Measurements from ENCODE around the gene CHAF1B.
"Not testable (repeated sequence)": the region's sequence is repeated elsewhere in the genome, so short reads cannot be mapped to it uniquely, and the experiment has no call there.

The CHAF1B gene

GRCh38 chr21:36388835-36389234, 3.6 kb downstream of the CHAF1B start:
- peak; percentile 33 for DNase-seq (ENCODE audit: low read depth)

DNA sequence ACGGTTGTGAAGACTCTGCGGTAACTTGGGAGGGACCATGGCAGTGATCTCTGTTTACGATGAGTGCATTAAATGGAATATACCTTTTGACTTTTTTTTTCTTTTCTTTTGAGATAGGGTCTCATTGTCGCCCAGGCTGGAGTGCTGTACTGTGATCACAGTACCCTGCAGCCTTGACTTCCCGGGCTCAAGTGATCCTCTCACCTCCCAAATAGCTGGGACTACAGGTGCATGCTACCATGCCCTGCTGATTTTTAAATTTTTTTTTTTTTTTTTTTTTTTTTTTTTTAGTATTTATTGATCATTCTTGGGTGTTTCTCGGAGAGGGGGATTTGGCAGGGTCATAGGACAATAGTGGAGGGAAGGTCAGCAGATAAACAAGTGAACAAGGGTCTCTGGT, 6.5 kb downstream of the CHAF1B start:
- not testable (repeated sequence) for DNase-seq (ENCODE audit: low read depth)

- no peak for DNase-seq (ENCODE audit: low read depth)
Measured at GRCh38 chr21:36395353-36396111, 10.3 kb downstream of the CHAF1B start.

GRCh38 chr21:36396325-36396724, 11.1 kb downstream of the CHAF1B start:
- DNase-seq (ENCODE audit: low read depth), result no peak

GRCh38 chr21:36396971-36397370, 11.8 kb downstream of the CHAF1B start:
- no peak for DNase-seq (ENCODE audit: low read depth)

DNA sequence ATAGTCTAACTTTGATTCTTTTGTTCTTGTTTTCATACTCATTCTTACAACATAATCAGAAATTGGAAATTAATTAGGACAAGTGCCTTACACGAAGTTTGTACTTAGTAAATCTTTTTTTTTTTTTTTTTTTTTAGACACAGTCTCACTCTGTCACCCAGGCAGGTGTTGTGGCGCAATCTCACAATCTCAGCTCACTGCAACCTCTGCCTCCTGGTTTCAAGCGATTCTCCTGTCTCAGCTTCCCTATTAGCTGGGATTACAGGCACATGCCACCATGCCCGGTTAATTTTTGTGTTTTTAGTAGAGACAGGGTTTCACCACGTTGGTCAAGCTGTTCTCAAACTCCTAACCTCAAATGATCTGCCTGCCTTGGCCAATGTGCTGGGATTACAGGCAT, 12.4 kb downstream of the CHAF1B start:
- DNase-seq (ENCODE audit: low read depth), result no peak

GRCh38 chr21:36399736-36400135, 14.5 kb downstream of the CHAF1B start:
- DNase-seq (ENCODE audit: low read depth), result not testable (repeated sequence)

DNA sequence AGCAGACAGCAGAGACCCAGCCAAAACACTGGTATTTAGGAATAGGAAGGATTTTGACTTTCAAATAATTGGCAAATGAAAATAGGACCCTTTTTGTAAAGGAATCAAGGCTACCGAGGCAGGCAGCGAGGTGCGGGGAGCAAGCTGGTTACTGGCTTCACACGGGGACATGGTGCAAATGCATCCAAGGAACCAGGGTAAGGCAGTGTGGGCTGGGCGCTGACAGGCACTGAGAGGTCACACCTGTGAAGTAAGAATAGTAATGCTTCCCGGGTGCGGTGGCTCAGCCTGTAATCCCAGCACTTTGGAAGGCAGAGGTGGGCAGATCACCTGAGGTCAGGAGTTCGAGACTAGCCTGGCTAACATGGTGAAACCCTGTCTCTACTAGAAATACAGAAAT, 15.5 kb downstream of the CHAF1B start:
- DNase-seq (ENCODE audit: low read depth), result no peak

DNA sequence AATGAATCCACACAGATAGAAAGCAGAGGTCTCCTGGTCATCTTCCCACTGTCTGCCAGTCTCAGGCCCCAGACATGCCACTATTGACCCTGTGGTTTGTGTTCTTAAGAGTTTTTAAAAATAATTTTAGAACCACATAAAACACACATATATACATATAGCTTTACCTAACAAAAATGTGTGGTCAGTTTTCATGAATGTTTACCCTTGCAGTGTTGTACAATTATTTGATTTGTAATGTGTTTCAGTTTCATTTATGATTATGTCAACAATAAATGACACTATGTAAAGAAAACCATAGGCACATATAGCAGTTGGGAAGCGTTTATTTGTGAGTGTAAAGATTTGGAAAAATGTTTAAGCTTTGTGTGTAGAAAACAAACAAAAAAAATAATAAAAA, 17.1 kb downstream of the CHAF1B start:
- DNase-seq (ENCODE audit: low read depth), result no peak

DNA sequence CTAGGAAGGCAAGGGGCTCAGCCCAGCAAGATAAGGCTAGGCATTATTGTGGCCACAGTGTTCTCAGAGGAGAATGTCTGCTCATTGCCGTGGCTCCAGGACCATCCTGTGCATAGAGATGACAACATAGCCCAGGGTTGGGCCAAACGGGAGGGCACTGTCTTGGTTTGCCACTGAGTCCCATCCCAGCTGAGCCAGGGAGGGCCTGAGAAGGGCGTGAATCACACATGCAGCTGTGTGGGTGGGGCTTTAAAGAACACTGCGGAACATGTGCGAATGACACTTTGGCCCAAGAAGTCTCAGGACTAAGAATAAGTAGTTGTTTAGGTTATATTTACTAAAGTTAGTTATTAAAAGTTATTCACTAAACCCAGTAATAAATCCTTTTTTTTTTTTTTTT, 18.5 kb downstream of the CHAF1B start:
- no peak for DNase-seq (ENCODE audit: low read depth)

- DNase-seq (ENCODE audit: low read depth), result no peak
Measured at GRCh38 chr21:36408568-36408967, 23.4 kb downstream of the CHAF1B start.

DNA sequence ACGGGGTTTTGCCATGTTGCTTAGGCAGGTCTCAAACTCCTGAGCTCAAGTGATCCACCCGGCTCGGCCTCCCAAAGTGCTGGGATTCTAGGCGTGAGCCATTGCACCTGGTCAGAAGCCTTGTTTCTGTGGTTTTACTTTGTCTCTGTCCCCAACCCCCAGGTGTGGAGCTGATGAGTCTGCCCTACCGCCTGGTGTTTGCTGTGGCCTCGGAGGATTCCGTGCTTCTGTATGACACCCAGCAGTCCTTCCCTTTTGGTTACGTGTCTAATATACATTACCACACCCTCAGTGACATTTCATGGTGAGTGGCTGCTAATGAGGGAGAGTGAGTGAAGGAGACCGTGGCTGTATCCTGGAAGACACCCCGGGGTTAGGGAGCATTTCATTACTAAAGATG, 26.1 kb downstream of the CHAF1B start:
- no peak for DNase-seq (ENCODE audit: low read depth)

- no peak for DNase-seq (ENCODE audit: low read depth)
Measured at GRCh38 chr21:36412916-36413315, 27.7 kb downstream of the CHAF1B start.

DNA sequence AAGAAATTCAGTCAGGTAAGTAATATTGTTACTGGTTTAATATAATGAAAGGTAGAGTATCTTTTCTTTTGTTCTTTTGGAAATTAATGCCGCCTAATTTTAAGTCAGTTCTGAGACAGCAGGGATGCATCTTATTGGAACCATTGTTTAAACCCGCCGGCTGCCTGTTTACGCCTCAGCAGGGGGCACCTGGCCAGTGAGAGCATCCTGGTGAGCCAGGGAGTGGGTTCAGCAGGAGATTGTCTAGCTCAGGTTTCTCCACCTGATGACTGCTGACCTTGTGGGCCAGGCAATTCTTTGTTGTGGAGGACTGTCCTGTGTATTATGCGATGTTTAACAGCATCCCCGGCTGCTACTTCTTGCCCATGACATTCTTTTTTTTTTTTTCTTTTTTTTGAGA, 30.2 kb downstream of the CHAF1B start:
- DNase-seq (ENCODE audit: low read depth), result no peak

GRCh38 chr21:36419241-36419640, 34.0 kb downstream of the CHAF1B start:
- DNase-seq (ENCODE audit: low read depth), result no peak

GRCh38 chr21:36419996-36420395, 34.8 kb downstream of the CHAF1B start:
- DNase-seq (ENCODE audit: low read depth), result peak; percentile 91

DNA sequence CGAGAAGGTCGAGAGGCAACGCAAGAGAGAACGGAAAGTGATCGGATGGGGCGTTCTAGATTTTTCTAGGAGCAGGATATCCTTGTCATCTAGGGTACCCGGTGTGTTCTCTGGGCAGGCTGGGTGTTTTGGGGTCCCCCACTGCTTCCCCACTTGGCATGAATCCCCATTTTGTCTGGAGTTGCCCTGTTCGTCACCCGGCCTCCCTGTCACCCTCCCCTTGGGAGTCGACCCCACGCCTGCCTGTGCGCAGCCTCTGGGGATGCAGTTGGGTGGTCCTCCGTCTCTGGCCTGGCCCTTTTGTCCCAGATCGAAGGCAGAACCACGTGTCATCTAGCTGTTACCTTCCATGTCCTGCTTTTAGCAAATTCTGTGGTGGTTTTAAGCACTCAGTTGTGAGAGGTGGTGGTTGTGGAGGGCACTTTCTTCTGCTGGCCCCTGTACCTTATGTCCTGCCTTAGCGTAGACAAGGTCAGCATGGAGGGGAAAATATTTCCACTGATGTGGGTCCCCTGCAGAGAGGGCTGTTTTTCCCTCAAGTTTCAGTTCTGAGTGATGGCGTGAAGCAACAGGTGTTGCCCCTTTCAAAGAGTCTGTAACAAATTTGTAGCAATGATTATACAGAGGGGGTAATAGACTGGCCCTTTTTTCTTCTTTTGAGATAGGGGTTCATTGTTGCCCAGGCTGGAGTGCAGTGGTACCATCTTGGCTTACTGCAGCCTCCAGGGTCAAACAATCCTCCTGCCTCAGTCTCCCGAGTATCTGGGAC, 35.6 kb downstream of the CHAF1B start:
- no peak for DNase-seq (ENCODE audit: low read depth)

DNA sequence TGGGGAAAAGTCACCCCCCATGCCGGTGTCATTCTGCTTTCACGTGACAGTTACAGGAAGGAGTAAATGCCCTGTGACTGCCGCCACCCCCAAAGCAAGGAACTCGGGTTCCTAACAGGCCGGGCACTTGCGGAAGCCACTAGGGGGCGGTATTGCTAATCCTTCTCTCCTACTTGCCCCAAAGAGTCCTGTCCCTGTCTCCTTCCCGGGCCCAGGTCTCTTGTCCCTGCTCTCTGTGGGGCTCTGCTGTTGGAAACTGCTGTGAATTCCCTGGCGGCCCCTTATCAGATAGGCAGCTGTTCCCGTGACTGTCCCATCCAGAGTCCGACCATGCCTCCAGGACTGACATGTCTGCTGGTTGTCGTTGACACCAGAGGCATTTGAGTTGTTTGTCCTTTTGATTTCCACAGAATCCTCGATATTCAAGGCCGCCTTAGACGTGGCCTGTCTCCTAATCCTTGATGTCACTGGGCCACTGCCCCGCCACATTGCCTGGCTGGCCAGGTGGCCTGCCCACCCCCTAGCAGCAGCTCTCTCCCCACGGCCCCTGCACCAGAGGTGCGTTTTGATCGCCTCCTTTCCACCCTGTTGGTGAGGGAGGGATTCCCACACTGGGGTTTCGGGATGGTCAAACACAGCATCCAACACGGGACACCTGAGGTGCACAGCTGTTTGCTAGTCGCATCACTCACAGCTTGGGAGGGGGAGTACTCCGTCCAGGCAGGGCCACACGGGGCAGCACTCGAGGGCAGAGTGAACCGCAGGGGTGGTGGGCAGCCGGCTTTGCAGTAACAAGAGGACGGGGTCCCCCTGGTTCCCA, 37.3 kb downstream of the CHAF1B start:
- peak; percentile 69 for DNase-seq (ENCODE audit: low read depth)

DNA sequence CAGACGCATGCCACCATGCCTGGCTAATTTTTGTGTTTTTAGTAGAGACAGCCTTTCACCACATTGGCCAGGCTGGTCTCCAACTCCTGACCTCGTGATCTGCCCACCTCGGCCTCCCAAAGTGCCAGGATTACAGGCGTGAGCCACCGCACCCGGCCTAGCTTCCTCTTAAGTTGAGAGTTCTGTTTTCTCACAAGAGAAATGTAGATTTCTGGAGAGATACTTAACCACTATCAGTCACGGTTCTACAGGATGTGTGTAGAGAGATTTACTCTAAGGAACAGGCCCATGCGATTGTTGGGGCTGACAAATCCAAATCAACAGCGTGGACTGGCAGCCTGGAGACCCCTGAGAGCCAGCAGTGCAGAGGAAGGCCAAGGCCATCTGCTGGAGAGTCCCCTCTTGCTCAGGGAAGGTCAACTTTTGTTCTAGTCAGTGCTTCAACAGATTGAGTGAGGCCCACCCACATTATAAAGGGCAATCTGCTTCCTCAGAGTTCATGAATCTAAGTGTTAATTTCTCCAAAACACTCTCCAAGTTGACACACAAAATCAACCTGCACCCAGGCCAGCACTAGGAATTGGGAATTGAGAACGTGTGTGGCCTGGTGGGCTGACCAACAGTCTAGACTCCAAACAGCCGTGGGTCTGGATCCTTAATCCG, 38.7 kb downstream of the CHAF1B start:
- DNase-seq (ENCODE audit: low read depth), result no peak

DNA sequence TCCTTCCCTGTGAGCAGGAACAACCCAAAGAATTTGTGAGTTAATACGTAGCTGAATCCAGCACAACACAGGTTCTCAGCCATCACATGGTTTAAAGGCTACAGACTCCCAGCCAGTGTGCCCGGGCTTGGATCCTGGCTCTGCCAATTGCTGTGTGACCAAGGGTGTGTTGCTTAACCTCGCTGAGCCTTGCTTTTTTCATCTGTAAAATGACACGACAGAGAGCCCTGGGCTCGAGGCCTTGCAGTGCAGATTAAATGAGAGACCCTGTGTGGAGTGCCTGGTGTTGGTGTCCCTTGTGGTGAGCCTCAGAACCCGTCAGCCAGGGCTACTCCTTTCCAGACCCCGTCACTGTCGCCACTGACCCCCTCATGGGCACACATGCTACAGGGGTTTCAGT, 39.4 kb downstream of the CHAF1B start:
- DNase-seq (ENCODE audit: low read depth), result no peak

DNA sequence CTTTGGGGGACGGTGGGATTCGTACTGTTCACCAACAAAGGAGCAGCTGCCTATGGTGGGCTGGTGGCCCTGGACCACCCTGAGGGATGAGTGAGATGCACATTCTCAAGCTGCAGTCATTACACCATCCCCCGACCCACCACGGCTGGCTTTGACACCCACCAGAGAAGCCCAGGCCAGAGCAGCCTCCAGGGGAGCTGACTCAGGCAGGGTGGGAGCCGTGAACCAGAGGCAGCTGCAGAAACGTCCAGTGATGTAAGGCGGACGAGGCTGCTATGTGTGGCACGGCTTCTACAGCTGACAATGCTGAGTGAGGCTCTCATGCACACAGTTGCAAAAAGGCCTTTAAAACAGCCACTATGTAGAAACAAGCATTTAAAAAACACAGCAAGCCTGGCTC, 40.1 kb downstream of the CHAF1B start:
- peak; percentile 31 for DNase-seq (ENCODE audit: low read depth)

- no peak for DNase-seq (ENCODE audit: low read depth)
Measured at GRCh38 chr21:36427502-36427901, 42.3 kb downstream of the CHAF1B start.
